SKM-1 treated with dmso at 0.1 percent for 144 hours (cell line): ENCODE data around the gene RPP38.

Source experiments
- DNase-seq: peaks from one replicate; lab custom pipeline; 2025; ENCODE audit not compliant: unreplicated experiment; lab: John Stamatoyannopoulos, UW

RPP38 gene, protein sequence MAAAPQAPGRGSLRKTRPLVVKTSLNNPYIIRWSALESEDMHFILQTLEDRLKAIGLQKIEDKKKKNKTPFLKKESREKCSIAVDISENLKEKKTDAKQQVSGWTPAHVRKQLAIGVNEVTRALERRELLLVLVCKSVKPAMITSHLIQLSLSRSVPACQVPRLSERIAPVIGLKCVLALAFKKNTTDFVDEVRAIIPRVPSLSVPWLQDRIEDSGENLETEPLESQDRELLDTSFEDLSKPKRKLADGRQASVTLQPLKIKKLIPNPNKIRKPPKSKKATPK

DNA sequence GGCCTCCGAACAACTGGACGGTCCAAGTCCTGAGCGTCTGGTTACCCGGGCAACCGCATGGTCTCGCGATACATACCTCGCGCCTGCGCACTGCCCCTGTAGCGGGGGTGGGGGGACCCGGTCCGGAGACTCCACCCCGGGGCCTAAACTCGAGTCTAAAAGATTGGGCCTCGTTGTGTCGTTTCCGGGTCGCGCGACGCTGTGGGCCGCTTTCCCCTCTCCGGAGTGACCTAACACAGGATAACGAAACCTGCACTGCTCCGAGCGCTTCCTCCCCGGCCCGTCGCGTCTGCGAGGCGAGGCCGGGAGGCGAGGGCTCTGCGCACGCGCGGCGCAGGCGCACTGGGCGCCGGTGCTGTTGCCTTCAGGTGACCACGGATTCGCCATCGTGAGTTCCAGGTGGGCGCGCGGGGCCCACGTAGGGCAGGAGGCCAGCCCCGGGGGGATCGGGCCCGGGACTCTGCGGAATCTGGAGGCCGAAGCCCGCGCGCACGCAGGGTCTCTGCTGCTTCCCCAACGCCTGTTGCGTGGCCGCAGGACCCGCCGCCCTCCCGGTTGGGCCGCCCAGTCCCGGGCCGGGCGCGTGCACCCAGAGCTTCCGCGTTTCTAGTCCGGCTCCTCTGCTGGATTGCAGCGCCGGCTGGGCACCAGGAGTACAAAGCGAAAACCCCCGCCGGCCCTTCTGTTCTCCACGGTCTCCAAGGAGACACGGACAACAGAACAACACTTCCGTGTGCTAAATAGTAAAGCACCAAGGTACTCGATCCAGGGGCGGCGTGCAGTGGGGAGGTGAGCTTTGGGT, at the start of gene RPP38:
Gene RPP38, plus strand, starts transcription at position 345 of the 802 bp plus-strand sequence. CDS start 5,960 bp downstream, outside the sequence.
- peak; percentile 53 for DNase-seq

DNA sequence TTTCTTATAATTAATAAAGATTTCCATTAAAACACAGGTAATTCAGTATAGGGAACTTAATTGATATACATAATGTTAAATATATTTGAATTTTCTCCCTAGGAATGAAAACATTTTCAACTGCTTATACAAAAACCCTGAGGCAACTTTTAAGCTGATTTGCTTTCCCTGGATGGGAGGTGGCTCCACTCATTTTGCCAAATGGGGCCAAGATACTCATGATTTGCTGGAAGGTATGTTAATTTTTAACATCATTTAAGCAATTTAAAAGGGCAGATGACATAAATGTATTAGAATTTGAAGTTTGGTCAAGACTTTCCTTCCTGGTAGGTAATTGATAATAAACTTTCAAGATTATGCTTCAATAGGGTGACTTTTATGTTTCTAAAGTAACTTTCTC, 47.6 kb upstream of the RPP38 start:
- no peak for DNase-seq

DNA sequence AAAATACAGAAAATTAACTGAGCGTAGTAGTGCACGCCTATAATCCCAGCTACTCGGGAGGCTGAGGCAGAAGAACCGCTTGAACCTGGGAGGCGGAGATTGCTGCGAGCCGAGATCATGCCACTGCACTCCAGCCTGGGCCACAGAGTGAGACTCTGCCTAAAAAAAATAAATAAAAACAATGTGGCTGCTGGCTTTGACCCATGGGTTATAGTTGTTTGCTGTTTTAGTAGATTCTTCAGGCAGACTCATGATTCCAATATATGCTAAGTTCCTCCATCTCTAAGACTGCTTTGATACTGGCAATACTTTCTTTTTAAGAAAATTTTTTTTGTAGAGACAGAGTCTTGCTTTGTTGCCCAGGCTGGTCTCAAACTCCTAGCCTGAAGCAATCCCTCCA, 45.0 kb upstream of the RPP38 start:
- no peak for DNase-seq

DNA sequence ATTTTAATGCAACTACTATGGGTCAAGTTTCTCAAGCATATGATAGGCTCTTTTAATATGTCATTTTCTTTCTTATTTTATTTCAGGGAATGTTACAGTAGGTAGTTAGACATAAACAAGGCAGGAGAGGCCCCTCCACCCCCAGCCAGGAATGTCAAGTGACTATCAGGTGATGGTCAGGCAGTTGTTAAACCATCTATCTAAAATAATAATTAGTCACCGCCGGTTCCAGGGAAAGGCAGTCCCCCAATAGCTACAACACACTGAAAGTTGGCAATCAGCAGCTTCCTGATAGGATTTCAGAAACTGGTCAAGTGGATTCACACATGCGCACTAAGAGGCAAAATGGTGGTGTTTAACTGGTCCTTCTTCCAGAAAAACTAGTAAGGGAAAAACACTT, 44.1 kb upstream of the RPP38 start:
- no peak for DNase-seq

DNA sequence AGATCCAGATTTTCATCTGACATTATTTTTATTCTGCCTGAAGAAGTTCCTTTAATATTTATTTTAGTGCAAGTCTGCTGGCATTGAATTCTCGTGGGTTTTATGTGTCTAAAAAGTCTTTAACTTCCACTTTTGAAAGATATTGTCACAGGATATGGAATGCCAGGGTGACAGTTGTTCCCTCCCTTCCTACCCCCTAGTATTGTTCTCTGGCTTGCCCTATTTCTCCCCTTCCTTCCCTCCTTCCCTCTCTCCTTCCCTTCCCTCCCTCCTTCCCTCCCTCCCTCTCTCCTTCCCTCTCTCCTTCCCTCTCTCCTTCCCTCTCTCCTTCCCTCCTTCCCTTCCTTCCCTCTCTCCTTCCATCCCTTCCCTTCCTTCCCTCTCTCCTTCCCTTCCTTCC, 38.5 kb upstream of the RPP38 start:
- DNase-seq, result no peak

DNA sequence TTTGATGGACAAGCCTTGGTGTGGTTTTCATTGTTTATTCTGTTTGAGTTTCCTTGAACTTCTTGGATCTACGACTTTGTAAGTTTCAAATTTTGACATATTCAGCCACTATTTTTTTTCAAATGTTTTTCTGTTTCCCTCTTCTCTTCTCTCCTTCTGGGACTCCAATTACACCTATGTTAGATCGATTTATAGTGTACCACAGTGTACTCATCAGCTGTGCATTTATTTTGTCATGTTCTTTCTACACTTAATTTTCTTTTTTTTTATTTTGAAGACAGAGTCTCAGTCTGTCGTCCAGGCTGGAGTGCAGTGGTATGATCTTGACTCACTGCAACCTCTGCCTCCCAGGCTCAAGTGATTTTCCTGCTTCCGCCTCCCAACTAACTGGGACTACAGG, 37.2 kb upstream of the RPP38 start:
- no peak for DNase-seq

DNA sequence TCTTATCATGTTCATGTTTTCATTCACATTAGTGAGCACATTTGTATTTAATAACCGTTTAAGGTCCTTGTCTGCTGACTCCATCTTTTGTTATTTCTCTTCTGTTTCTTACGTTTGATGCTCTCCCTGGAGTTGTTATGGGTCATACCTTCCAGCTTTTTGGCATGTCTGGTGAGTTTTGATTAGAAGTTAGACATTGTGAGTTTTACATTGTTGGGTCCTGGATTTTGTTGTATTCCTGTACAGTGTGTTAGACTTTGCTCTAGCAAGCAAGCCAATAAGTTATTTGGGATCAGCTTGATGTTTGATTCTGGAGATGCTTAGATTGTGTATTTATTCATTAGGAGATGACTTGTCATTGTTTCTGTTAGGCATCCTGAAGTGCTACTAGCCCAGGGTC, 36.5 kb upstream of the RPP38 start:
- DNase-seq, result no peak

DNA sequence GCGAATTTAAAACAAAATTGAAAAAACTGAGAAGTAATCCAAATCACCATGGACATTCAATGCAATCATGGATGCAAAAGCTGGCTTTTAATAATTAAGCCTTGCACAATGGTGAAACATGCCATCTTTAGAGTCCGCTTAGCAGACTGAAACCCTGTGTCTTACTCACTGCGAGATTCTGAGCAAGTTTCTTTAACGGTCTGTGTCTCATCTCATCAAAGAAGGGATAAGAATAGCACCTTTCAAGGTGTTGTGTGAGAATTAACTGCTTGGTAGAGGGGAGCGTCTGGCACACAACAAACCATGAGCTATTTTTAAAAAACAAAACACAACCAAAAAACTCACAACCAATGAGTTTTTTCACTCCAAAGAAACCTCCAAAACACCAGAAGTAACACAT, 30.0 kb upstream of the RPP38 start:
- DNase-seq, result no peak

DNA sequence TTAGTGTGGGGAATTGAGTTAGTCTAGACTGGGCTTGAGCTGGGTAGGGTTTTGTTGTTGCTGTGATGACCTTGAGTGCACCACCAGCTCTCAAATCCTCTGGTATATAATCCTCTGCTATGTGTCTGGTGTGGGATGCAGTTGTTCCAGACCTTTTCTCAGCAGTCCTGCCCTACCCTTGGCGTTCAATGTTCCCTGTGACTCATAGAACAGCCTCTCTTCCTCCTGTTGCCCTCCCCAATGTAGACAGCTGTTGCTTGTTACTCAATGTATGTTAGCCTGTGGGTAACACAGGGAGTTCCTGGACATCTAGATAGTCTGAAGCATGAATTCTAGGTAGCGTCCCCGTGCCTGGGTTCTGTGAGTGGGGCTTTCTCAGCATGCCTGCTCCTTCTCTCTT, 28.4 kb upstream of the RPP38 start:
- DNase-seq, result no peak

DNA sequence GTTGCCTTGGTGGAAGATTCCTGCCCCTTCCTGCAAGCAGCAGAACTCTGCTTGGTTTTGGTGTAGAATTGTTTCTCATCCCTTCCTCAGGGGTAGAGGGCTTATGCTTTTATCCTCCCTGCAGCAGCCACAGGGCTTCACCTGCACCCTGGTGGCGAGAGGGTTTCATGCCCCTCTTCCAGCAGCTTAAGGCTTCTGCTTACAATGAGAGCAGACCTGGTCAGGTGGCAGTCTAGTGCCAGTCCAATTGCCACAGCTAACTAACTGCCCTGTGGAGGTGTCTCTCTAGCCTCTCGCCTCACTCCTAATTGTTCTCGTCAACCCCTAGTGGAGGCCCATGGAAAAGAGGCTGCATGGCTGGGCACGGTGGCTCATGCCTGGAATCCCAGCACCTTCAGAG, 27.9 kb upstream of the RPP38 start:
- no peak for DNase-seq

DNA sequence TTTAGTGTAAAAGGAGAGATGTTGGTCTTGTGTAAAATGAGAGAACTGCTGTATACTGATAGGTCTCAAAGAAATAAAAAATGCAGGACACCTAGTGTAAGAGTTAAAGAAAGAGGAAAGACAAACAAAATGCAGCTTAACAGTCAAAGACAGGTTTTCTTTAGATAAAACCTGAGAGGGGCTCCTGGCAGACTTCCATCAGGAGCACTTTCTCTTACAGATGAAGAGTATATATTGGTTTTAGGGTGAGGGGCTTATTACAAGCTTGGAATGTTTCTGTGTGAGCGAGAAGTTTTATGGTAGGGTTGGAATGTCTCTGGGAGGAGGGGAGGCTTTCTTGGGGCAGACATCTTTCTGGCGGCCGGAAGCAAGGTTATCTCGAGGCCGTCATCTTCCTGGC, 24.8 kb upstream of the RPP38 start:
- no peak for DNase-seq

DNA sequence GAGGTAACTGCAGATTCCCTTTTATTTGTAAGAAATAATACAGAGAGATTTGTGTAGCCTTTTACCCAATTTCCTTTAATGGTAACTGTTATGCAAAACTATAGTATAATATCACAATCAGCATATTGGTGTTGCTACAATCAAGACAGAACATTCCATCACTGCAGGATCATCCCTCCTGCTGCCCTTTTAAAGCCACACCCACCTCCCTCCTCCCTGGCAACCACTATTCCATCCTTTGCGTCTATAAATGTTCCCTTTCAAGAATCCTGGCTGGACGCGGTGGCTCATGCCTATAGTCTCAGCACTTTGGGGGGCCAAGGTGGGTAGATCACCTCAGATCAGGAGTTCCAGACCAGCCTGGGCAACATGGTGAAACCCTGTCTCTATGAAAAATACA, 21.7 kb upstream of the RPP38 start:
- DNase-seq, result no peak

DNA sequence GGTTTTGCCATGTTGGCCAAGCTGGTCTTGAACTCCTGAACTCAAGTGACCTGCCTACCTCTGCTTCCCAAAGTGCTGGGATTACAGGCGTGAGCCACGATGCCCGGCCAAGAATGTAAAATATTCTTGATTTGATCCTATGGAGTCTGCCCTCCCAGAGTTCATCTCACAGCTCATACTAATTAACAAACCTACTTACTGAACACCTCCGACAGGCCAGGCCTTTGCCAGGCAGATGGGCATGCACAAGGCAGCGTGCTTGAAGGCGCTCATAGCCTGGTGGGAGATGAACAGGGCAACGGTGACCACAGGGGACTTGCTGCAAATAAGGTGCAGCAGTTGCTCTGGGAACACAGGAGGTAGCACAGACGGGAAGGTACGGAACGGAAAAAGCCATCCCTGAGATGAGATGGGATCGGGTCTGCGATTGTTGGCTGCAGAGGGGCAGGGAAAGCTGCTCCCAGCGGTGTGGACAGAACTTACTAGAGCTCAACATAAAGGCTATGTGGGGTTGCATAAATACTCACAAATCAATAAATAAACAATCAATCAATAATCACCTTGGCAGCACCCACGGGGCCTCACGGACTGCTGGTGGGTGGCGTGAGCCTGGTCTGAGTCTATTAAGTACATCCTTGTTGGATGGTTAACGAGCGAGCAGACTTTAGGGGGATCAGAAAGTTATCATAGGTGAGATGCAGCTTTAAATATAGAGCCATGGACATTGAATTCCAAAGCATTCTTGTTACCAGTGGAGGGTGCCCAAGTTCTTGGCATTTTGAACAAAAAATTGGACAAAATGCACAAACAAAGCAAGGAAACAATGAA, 13.3 kb upstream of the RPP38 start:
- no peak for DNase-seq

DNA sequence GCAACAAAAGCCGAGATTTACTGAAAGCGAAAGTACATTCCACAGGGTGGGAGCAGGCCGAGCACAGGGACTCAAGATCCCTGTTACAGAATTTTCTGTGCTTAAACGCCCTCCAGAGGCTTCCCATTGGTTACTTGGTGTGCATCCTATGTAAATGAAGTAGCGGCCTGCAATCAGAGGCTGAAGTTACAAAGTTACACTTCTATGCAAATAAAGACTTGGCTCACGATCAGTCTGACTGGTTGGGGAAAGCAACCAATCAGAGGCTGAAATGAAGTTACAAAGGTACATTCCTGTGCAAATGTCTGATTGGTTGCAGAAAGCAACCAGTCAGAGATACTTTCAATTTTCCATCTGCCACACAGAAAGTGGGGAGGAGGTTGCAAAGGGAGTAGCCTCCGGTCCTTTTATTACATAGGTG, 12.6 kb upstream of the RPP38 start:
- no peak for DNase-seq

DNA sequence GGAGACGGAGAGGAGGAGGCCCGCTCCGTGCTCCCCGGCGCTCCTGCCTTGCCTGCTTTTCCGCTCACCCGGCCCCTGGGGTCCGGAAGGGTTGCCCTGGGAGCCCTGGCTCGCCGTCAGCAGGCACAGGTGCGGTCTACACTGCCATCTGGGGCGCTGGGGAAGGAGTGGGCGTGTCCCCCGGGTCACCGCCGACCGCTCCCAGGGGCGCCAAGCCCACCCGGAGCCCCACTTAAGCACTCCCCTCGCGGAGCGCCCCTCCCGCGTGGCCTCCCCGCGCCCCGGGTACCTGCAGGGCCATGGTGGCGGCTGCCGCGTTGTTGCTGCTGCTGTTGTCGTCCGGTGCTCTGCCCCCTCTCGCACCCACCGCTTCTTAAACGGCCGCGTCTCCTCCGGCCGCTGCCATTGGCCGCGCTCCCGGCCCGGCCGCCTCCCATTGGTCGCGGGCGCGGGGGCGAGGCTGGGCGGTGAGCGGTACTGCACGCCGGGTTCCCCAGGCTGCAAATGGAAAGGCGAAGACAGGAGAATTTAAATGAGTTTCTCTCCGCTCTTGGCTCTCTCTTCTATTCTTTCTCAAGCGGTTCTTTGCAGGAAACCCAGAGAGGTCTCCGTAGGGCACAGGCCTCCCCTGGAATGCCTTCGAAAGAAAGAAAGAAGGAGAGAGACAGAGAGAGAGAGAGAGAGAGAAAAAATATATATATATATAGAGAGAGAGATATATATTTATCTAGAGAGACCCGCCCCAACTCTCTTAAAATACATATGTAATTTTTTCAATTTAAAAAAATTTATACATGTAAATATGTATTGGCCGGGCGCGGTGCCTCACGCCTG, 8.5 kb upstream of the RPP38 start, which contains the start of gene ACBD7:
Gene ACBD7, minus strand, starts transcription at position 349 of the 834 bp plus-strand sequence. Its CDS starts 48 bp downstream, at position 301.
- peak; percentile 34 for DNase-seq

DNA sequence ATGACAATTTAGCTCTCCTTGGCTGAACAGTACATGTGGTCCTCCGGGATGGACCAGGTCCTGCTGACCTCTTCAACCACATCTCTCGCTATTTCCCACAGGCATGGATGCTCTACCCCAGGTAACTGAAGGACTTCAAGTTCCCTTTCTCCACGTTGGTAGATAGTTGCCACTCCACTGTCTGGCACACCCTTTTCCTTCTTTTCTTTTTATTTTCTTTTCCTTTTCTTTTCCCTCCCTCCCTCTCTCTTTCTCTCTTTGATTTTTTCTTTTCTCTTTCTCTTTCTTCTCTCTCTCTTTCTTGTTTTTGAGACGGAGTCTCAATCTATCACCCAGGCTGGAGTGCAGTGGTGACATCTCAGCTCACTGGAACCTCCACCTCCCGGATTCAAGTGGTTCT, 5.7 kb upstream of the RPP38 start:
- DNase-seq, result no peak

DNA sequence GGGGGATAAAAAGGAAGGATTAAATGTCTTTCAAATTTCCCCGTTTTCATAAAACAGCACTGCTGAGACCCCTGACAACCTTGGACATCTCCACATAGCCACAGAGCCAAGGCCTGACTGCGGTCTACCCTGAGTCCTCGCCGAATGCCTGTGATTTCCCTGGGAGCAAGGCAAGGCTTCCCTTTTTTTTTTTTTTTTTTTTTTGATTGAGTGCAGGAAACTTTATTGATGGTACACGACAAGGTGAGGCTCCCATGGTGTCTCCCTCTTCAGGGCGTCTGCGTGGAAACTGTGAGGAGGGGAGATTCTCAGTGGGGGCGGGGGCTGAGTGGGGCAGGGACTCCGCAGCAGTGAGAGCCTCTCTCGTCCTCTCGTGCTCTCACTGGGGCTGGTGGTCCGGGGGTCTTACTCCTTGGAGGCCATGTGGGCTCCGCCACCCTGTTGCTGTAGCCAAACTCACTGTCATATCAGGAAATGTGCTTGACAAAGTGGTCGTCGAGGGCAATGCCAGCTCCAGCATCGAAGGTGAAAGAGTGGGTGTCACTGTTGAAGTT, 4.2 kb upstream of the RPP38 start:
- no peak for DNase-seq

DNA sequence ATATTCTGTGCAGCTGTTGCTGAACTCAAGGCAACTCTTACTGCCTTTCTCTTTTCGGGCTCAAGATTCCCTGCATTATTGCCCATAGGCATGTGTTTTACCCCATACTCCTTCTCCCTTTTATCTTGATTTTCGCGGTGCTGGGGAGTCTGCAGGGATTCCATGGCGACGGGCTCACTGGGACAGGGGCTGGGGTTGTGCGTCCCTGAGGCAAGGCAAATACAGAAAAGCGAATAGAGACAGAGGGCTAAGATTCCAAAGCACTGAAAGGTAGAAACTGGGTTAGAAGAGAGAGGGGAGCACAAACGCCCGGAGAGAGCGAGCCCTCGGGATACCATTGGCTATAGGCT, 519 bp upstream of the RPP38 start:
- DNase-seq, result no peak

DNA sequence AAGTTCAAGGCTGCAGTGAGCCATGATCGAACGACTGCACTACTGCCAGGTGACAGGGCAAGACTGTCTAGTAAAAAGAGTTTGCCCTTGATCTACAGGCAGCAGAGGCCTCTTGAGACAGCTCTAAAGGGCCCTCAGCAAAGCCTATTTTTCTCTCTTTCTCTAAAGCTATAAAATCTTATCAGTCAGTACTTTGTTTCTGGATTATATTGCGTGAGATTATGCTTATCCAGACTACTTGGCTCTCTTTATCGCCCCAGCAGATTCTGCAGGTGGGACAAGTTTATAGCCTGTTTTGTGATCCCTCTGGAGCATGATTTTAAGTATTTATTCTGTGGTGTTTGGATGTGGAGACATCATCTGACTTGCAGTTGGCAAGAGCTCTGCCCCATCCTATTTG, 2.7 kb downstream of the RPP38 start:
- no peak for DNase-seq

DNA sequence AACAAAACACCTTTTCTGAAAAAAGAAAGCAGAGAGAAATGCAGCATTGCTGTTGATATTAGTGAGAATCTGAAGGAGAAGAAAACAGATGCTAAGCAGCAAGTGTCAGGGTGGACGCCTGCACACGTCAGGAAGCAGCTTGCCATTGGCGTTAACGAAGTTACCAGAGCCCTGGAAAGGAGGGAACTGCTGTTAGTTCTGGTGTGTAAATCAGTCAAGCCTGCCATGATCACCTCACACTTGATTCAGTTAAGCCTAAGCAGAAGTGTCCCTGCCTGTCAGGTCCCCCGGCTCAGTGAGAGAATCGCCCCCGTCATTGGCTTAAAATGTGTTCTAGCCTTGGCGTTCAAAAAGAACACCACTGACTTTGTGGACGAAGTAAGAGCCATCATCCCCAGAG, 6.4 kb downstream of the RPP38 start:
- DNase-seq, result no peak
